Nephron progenitor cell (in vitro differentiated cells): Measurements from ENCODE around the gene SPNS3.

Experiments
- DNase-seq: peaks from one replicate; pipeline ENCODE4 v3.0.0; 2021
- H3K27ac Mint-ChIP-seq: 2 replicates; pipeline ENCODE4 v1.8.0; 2021; ENCODE audit warnings: mild to moderate bottlenecking, moderate library complexity, mixed read lengths
- H3K27me3 Mint-ChIP-seq: 2 replicates; pipeline ENCODE4 v1.8.0; 2021; ENCODE audit warnings: mild to moderate bottlenecking, low read depth, mixed read lengths; ENCODE audit not compliant: poor library complexity
- H3K36me3 Mint-ChIP-seq: 2 replicates; pipeline ENCODE4 v1.8.0; 2021; ENCODE audit warnings: low read depth, mixed read lengths
- H3K4me1 Mint-ChIP-seq: 2 replicates; pipeline ENCODE4 v1.8.0; 2021; ENCODE audit warnings: mixed read lengths
- H3K4me3 Mint-ChIP-seq: 2 replicates; pipeline ENCODE4 v1.8.0; 2021; ENCODE audit warnings: mild to moderate bottlenecking, moderate library complexity, mixed read lengths
- H3K9me3 Mint-ChIP-seq: 2 replicates; pipeline ENCODE4 v1.8.0; 2021; ENCODE audit warnings: mild to moderate bottlenecking, moderate library complexity, mixed read lengths
- TF ChIP-seq, protein P1 (sequence below): fragments of 200-600 bp; sonication (generic); IDR thresholded peaks from 2 replicates; pipeline ENCODE4 v1.5.0; 2021; ENCODE audit warnings: antibody characterized with exemption

The SPNS3 gene

DNA sequence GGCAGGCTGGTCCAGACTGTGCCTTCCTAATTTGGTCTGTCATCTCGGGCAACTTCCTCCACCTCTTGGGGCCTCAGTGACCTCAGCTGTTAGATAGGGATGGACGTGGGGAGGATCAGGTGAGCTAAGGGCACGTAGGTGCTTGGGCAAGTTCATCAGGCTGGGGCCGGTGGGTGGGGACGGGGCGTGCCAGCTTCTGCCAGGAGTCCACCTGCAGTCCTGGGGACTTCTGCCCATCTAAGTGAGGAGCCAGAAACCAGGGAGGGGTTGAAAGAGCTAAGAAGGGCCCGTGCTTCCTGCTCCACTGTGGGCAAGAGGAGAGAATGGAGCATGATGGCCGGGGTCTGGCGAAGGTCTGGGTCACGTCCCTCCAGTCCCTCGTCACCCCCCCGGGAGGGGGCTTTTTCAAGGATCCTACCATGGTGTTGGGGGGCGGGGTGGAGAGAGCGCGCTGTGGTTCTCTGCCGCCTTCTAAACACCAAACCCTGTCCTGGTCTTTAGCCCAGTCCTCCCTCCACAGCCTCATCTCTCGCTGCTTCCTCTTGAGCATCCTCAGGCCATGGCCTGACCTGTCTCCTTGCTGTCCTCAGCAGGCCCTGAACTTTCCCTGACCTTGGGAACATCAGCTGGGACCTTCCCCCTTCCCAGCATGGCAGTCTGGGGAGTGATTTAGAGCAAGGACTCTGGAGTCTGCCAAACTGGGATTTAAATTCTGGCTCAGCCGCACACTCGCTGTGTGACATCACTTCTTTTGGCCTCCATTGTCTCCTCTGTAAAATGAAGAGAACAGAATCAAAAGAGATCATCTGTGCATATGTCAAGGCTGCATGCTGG lies 86.5 kb downstream of the SPNS3 start:
- H3K27ac Mint-ChIP-seq = peak overlapping the region; percentile 39

DNA sequence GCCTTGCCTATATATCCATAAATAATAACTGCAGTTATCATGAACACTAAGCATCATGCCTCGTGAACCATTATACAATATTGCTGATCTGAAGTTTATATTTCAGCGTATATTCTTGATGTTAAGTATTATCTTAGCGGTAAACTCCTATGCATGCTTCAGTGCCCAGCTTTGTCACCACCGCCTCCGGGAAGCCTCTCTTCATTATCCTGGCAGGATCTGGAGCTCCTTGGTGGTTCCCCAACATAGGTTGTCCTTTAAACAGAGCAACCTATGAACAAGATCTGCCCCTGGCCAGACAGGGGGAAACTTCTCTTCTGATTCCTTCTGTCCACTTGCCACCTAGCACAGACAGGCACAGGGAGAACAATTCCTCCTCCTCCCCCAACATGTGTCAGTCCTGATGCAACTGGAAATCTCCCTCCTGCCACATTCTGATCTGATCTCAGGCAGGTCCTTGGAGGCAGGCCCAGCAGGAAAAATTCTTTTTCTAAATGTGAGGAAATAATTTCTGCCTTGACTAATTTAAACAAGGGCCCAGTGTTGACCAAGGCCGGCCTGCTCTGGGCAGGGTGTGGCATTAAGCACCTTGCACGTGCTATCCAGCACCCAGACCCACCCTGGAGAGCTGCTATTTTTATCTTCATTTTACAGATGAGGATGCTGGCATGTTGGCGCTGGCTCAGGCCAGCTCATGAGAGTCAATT lies 87.3 kb downstream of the SPNS3 start:
- H3K4me1 Mint-ChIP-seq = peaks cover 68% of the 10 kb centered on the region
- peak overlapping the region; percentile 24 for H3K27ac Mint-ChIP-seq
- DNase-seq = no peak
- H3K4me3 Mint-ChIP-seq = peak overlapping the region; percentile 14
- TF ChIP-seq, protein P1, sequence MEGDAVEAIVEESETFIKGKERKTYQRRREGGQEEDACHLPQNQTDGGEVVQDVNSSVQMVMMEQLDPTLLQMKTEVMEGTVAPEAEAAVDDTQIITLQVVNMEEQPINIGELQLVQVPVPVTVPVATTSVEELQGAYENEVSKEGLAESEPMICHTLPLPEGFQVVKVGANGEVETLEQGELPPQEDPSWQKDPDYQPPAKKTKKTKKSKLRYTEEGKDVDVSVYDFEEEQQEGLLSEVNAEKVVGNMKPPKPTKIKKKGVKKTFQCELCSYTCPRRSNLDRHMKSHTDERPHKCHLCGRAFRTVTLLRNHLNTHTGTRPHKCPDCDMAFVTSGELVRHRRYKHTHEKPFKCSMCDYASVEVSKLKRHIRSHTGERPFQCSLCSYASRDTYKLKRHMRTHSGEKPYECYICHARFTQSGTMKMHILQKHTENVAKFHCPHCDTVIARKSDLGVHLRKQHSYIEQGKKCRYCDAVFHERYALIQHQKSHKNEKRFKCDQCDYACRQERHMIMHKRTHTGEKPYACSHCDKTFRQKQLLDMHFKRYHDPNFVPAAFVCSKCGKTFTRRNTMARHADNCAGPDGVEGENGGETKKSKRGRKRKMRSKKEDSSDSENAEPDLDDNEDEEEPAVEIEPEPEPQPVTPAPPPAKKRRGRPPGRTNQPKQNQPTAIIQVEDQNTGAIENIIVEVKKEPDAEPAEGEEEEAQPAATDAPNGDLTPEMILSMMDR = no peak
- peaks cover 8% of the 10 kb centered on the region for H3K27me3 Mint-ChIP-seq
- no peaks in the 10 kb centered on the region for H3K36me3 Mint-ChIP-seq
- H3K9me3 Mint-ChIP-seq = no peaks in the 10 kb centered on the region

More for the DNA sequence above, 86.5 kb downstream of the SPNS3 start:
- no peak for DNase-seq
- Mint-ChIP-seq H3K36me3 (no peaks in the 10 kb centered on the region), H3K27me3 (peaks cover 8% of the 10 kb centered on the region), H3K9me3 (no peaks in the 10 kb centered on the region), H3K4me3 (peak overlapping the region; percentile 66), H3K4me1 (peaks cover 68% of the 10 kb centered on the region)
- TF ChIP-seq, protein P1 = no peak

DNA sequence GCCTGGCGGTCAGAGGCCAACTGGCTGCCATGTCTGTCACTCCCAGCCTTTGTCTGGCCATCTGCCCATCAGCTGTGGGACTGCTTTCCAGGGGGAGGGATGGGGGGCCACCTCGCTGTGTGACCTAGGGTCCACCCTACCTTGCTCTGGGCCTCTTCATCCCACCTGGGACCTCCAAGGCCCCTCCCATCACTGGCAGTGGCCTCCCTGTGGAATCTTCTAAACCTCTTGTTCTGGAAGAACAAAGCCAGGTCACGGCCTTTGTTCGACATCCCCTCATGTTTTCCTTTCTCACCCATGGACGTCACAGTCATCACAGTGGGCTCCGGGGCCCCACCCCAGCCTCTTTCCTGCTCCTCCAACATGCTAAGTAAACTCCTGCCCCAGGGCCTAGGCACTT lies 88.9 kb downstream of the SPNS3 start:
- Mint-ChIP-seq H3K27ac (peak overlapping the region; percentile 75), H3K9me3 (no peaks in the 10 kb centered on the region), H3K36me3 (no peaks in the 10 kb centered on the region), H3K4me1 (peaks cover 73% of the 10 kb centered on the region), H3K27me3 (peaks cover 10% of the 10 kb centered on the region), H3K4me3 (peak overlapping the region; percentile 28)
- TF ChIP-seq, protein P1 = no peak
- DNase-seq = no peak

DNA sequence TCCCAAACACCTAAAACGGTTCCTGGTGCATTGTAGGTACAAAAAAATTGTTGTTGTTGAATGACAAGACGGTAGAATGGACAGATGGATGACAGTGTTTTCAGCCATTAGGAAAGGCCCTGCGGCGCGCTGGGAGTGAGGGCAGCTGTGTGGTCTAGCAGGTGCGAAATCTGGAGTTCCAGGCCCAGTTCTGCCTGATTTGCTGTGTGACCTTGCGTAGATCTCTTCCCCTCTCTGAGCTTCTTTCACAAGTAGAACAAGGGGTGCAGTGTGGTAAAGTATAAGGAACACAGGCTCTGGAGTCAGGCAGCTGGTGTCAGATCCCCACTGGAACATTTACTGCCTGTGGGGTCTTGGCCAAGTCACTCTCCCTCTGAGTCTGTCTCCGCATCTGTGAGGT lies 90.2 kb downstream of the SPNS3 start:
- peaks cover 5% of the 10 kb centered on the region for H3K27me3 Mint-ChIP-seq
- no peaks in the 10 kb centered on the region for H3K36me3 Mint-ChIP-seq
- H3K27ac Mint-ChIP-seq = peak overlapping the region; percentile 9
- DNase-seq = no peak
- H3K9me3 Mint-ChIP-seq = no peaks in the 10 kb centered on the region
- TF ChIP-seq, protein P1 = no peak
- H3K4me3 Mint-ChIP-seq = no peak overlapping the region
- peaks cover 63% of the 10 kb centered on the region for H3K4me1 Mint-ChIP-seq

DNA sequence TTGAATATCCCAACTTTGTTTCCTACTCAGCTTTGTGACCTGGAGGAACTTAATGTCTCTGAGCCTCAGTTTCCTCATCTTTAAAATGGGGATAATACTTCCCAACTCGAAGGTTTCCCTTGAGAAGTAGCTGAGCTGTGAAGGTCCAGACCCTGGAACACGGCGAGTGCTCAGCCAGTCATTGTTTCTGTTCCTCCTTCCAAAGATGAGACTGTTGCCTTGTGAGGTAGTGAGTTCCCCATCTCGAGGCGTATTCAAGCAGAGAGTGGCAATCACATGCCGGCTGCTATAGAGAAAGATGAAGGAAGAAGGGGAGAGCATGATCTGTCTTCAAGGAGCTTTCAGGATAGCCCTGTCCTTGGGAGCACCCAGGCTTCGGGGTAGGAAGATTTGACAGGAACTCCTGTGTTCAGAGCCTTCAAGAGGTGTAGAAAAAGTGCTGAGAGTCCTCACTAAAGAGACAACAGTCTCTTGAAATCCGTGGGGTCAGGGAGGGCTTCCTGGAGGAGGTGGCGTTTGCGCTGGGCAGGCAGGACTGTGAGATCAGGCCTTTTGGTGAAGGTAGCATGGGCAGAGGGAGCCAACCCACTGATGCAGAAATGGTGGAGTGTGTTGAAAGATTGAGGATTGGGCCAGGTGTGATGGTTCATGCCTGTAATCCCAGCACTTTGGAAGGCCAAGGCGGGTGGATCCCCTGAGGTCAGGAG lies 92.1 kb downstream of the SPNS3 start:
- TF ChIP-seq, protein P1 = no peak
- DNase-seq = no peak
- Mint-ChIP-seq H3K27me3 (peaks cover 6% of the 10 kb centered on the region), H3K36me3 (no peaks in the 10 kb centered on the region), H3K27ac (no peak overlapping the region), H3K4me1 (peaks cover 50% of the 10 kb centered on the region), H3K9me3 (no peaks in the 10 kb centered on the region), H3K4me3 (no peak overlapping the region)
